ENCODE data around the gene CENPH.

Gene CENPH

GRCh38 chr5:69189162-69190086 is at the start of gene CENPH:
CENPH (plus strand) TSS chr5:69189583; CDS start chr5:69189635, 52 bp downstream.
- peak; percentile 87 for TF ChIP-seq MAX (IDR thresholded peaks at IDR 0.05)
- TF ChIP-seq USF1 (IDR thresholded peaks at IDR 0.05): peak; percentile 22
- no peak for TF ChIP-seq RAD21 (IDR thresholded peaks at IDR 0.05; ENCODE audit: low read depth)
- no peak for TF ChIP-seq ZBTB7A (IDR thresholded peaks at IDR 0.05; ENCODE audit: low read depth)
- TF ChIP-seq REST (IDR thresholded peaks at IDR 0.05; ENCODE audit: low read depth): no peak
- TF ChIP-seq EP300 (IDR thresholded peaks at IDR 0.05; ENCODE audit: borderline replicate concordance): no peak
- TF ChIP-seq TCF12 (IDR thresholded peaks at IDR 0.05; ENCODE audit: low read depth): peak; percentile 38; the same call in 1 of the 2 replicates
- TF ChIP-seq TAF1 (IDR thresholded peaks at IDR 0.05; ENCODE audit: low read depth): peak; percentile 83
- peak; percentile 37; the same call in 1 of the 2 replicates for TF ChIP-seq EGR1 (IDR thresholded peaks at IDR 0.05)
- peak; percentile 58; the same call in 1 of the 2 replicates for TF ChIP-seq YY1 (IDR thresholded peaks at IDR 0.05; ENCODE audit: low read depth)
- no peak for TF ChIP-seq CREB1 (IDR thresholded peaks at IDR 0.05; ENCODE audit: low read depth)
- TF ChIP-seq NFIC (IDR thresholded peaks at IDR 0.05): no peak
- no peak for TF ChIP-seq TEAD4 (IDR thresholded peaks at IDR 0.05)
- no peak; the same call in 1 of the 2 replicates for TF ChIP-seq FOXM1 (IDR thresholded peaks at IDR 0.05; ENCODE audit: borderline replicate concordance, low read depth)
- peak; percentile 54 for TF ChIP-seq CEBPB (IDR thresholded peaks at IDR 0.05)

- no peak for TF ChIP-seq FOXM1 (IDR thresholded peaks at IDR 0.05; ENCODE audit: borderline replicate concordance, low read depth)
- TF ChIP-seq EGR1 (IDR thresholded peaks at IDR 0.05): no peak
- no peak for TF ChIP-seq RAD21 (IDR thresholded peaks at IDR 0.05; ENCODE audit: low read depth)
- no peak for TF ChIP-seq CREB1 (IDR thresholded peaks at IDR 0.05; ENCODE audit: low read depth)
- TF ChIP-seq TEAD4 (IDR thresholded peaks at IDR 0.05): no peak
- no peak for TF ChIP-seq YY1 (IDR thresholded peaks at IDR 0.05; ENCODE audit: low read depth)
- TF ChIP-seq TAF1 (IDR thresholded peaks at IDR 0.05; ENCODE audit: low read depth): no peak
- no peak for TF ChIP-seq EP300 (IDR thresholded peaks at IDR 0.05; ENCODE audit: borderline replicate concordance)
- no peak for TF ChIP-seq USF1 (IDR thresholded peaks at IDR 0.05)
- TF ChIP-seq REST (IDR thresholded peaks at IDR 0.05; ENCODE audit: low read depth): no peak
- TF ChIP-seq CEBPB (IDR thresholded peaks at IDR 0.05): no peak
- no peak for TF ChIP-seq NFIC (IDR thresholded peaks at IDR 0.05)
These were observed 48.6 kb upstream of the CENPH start for GRCh38 chr5:69140827-69141226.

GRCh38 chr5:69148981-69149675 is 40.3 kb upstream of the CENPH start:
- no peak for TF ChIP-seq EGR1 (IDR thresholded peaks at IDR 0.05)
- TF ChIP-seq TCF12 (IDR thresholded peaks at IDR 0.05; ENCODE audit: low read depth): no peak
- TF ChIP-seq TAF1 (IDR thresholded peaks at IDR 0.05; ENCODE audit: low read depth): no peak
- TF ChIP-seq USF1 (IDR thresholded peaks at IDR 0.05): no peak
- TF ChIP-seq TEAD4 (IDR thresholded peaks at IDR 0.05): no peak
- no peak for TF ChIP-seq FOXM1 (IDR thresholded peaks at IDR 0.05; ENCODE audit: borderline replicate concordance, low read depth)
- TF ChIP-seq YY1 (IDR thresholded peaks at IDR 0.05; ENCODE audit: low read depth): no peak
- TF ChIP-seq CREB1 (IDR thresholded peaks at IDR 0.05; ENCODE audit: low read depth): no peak
- TF ChIP-seq RAD21 (IDR thresholded peaks at IDR 0.05; ENCODE audit: low read depth): no peak
- no peak for TF ChIP-seq REST (IDR thresholded peaks at IDR 0.05; ENCODE audit: low read depth)
